ENCODE results near the gene BCL11A. TPM values are rescaled to one million over a fixed set of nuclear protein-coding genes. Genes with fewer than 3 reads are reported as not detected.

BCL11A gene
- total RNA-seq, 6 experiments from 2014 or later = 0.06 to 0.80 (median 0.37) TPM

GRCh38 chr2:60485055-60485454, 68.4 kb downstream of the BCL11A start:
- TF ChIP-seq CTCF (IDR thresholded peaks at IDR 0.05) (no peak), POLR2A (IDR thresholded peaks at IDR 0.05) (no peak)
- Histone ChIP-seq H3K4me1 (peaks cover 0 to 10% (median 2%) of the 10 kb centered on the region in 4 donors), H3K27me3 (no peaks in the 10 kb centered on the region), H3K4me3 (no peak overlapping the region), H3K27ac (no peak overlapping the region), H3K9me3 (no peaks in the 10 kb centered on the region), H3K36me3 (no peaks in the 10 kb centered on the region)
- intact Hi-C loops (cut with DNase I) = no loop called here
- no peak for ATAC-seq
- no peak for DNase-seq
- WGBS (ENCODE audit: insufficient coverage, low coverage, low lambda C conversion rate, missing lambda C conversion rate) = 87% methylated on average over 3 of the region's 4 CpGs

- Histone ChIP-seq H3K4me3 (no peak overlapping the region), H3K27ac (no peak overlapping the region), H3K36me3 (no peaks in the 10 kb centered on the region), H3K4me1 (peaks cover 0 to 11% (median 2%) of the 10 kb centered on the region in 4 donors), H3K27me3 (no peaks in the 10 kb centered on the region), H3K9me3 (no peaks in the 10 kb centered on the region)
- WGBS (ENCODE audit: insufficient coverage, low coverage, low lambda C conversion rate, missing lambda C conversion rate) = 31% methylated on average over 6 of the region's 7 CpGs
- peak in 3 of 4 donors; percentile 32 to 46 (median 34) for ATAC-seq
- no peak for TF ChIP-seq POLR2A (IDR thresholded peaks at IDR 0.05)
- TF ChIP-seq CTCF (IDR thresholded peaks at IDR 0.05) = no peak
- intact Hi-C loops (cut with DNase I) = no loop called here
- no peak for DNase-seq
Observed at GRCh38 chr2:60484133-60484645, 69.3 kb downstream of the BCL11A start.

DNA sequence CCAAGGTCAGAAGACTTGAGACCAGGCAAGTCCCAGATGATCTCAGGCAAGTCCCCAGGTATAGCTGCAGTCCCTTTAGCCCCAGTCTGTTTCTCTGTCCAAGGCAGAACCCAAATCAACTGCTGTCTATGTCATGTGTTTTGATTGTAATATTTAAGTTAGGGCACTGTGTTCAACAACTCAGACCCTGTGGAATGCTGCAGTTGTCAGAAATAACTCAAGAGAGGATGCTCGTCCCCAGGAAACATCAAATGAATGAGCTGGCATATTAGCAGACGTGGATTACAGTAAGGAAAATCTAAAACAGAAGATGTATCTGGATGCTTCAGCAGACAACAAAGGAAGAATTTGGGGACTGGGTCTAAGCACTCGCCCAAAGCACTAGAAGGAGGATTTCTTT, 70.1 kb downstream of the BCL11A start:
- Histone ChIP-seq H3K36me3 (no peaks in the 10 kb centered on the region), H3K4me1 (peaks cover 0 to 11% (median 2%) of the 10 kb centered on the region in 4 donors), H3K9me3 (no peaks in the 10 kb centered on the region), H3K27me3 (no peaks in the 10 kb centered on the region), H3K27ac (no peak overlapping the region), H3K4me3 (no peak overlapping the region)
- TF ChIP-seq CTCF (IDR thresholded peaks at IDR 0.05) (no peak), POLR2A (IDR thresholded peaks at IDR 0.05) (no peak)
- intact Hi-C loops (cut with DNase I) = no loop called here
- DNase-seq (no peak), ATAC-seq (no peak)
- WGBS (ENCODE audit: insufficient coverage, low coverage, low lambda C conversion rate, missing lambda C conversion rate) = 66% methylated on average over 3 of the region's 3 CpGs

- Histone ChIP-seq H3K9me3 (no peaks in the 10 kb centered on the region), H3K27me3 (no peaks in the 10 kb centered on the region), H3K4me3 (no peak overlapping the region), H3K27ac (no peak overlapping the region), H3K4me1 (peaks cover 0 to 11% (median 2%) of the 10 kb centered on the region in 4 donors), H3K36me3 (no peaks in the 10 kb centered on the region)
- TF ChIP-seq CTCF (IDR thresholded peaks at IDR 0.05) = no peak
- no peak for TF ChIP-seq POLR2A (IDR thresholded peaks at IDR 0.05)
- 59% methylated on average over 5 of the region's 6 CpGs for WGBS (ENCODE audit: insufficient coverage, low coverage, low lambda C conversion rate, missing lambda C conversion rate)
- ATAC-seq = no peak
- DNase-seq = no peak
- intact Hi-C loops (cut with DNase I) = no loop called here
Observed at GRCh38 chr2:60482222-60482621, 71.2 kb downstream of the BCL11A start.

DNA sequence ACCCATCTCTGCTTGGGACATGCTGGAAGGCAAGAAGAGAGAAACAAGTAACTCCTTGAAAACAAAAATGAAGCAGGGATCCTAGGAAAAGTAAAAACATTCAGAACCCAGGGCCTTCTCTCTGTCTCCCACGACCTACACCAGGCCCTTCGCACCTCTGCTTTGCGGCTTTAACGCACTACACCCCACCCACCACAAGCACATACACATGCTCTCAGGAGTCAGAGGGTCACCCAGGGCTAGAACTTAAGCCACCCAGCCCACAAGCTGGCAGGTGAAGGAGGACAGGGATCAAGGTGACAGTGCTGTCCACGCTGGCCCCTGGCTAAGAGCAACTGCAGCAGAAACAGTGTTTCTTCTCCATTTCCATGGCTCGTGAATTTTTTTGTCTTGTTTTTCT, 72.2 kb downstream of the BCL11A start:
- no peak overlapping the region for H3K27ac ChIP-seq
- DNase-seq (no peak), ATAC-seq (no peak)
- H3K9me3 ChIP-seq = no peaks in the 10 kb centered on the region
- intact Hi-C loops (cut with DNase I) = no loop called here
- no peaks in the 10 kb centered on the region for H3K36me3 ChIP-seq
- H3K27me3 ChIP-seq = no peaks in the 10 kb centered on the region
- WGBS (ENCODE audit: insufficient coverage, low coverage, low lambda C conversion rate, missing lambda C conversion rate) = 94% methylated on average over 3 of the region's 6 CpGs
- peaks cover 0 to 15% (median 2%) of the 10 kb centered on the region in 4 donors for H3K4me1 ChIP-seq
- TF ChIP-seq CTCF (IDR thresholded peaks at IDR 0.05) = no peak
- no peak for TF ChIP-seq POLR2A (IDR thresholded peaks at IDR 0.05)
- H3K4me3 ChIP-seq = no peak overlapping the region
